MV-4-11 (cell line): ENCODE results near the gene ZDHHC6.
"Not testable (repeated sequence)": the region's sequence is repeated elsewhere in the genome, so short reads cannot be mapped to it uniquely, and the experiment has no call there.

Source experiments
- DNase-seq: peaks from one replicate; lab custom pipeline; 2025; lab: John Stamatoyannopoulos, UW

ZDHHC6 gene

DNA sequence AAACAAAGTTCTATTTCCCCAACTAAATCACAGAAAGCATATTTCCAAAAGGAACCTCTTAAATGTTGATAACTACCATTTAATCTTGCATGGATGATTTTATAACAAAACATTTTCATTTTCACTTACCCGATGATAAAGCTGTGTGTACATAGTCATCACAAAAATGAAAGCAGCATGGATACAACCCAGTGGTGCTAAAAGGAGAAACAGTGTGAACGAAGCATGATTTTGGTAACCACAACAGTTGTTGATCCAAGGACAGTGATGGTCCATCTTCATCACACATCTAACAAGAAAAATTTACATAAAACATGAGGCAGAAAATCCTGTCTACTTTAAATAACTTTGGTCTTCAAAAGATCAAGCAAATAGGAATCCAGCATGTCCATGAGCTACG lies 4.7 kb downstream of the ZDHHC6 start:
- no peak for DNase-seq

DNA sequence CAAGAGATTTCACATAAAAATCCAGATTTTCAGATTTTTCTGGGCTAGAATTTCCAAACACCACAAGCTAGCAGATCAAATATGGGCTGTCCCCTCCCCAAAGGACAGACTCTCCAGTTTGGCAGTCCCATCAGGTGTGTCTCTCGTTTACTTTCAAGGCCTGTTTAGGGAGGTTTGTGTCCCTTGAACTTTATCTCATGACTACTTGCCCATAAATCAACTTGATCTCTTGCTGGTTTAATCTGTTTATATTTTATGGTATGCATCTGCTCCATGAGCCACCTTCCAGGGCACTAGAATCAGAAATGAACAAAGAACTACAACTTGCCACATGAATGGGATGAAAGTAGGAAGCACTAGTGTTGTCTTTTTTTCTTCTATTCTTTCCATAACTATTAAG lies 5.2 kb downstream of the ZDHHC6 start:
- DNase-seq, result no peak

DNA sequence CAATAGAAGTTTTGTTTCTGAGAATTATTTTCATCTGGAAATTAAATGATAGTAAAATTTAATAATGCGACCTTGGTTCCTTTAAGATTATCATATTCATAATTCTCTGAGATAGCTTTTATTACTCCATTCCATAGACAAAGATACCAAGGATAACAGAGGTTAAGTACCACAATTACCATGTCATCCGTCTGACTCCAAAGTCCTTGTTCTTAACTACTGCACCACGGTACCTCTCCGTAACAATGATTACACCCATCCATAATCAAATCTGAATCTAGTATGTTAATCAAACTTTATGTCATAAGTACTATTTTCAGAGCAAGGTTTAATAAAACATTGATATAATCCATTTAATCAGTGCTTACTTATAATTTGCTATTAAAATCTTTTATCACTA lies 8.4 kb downstream of the ZDHHC6 start:
- DNase-seq, result no peak

DNA sequence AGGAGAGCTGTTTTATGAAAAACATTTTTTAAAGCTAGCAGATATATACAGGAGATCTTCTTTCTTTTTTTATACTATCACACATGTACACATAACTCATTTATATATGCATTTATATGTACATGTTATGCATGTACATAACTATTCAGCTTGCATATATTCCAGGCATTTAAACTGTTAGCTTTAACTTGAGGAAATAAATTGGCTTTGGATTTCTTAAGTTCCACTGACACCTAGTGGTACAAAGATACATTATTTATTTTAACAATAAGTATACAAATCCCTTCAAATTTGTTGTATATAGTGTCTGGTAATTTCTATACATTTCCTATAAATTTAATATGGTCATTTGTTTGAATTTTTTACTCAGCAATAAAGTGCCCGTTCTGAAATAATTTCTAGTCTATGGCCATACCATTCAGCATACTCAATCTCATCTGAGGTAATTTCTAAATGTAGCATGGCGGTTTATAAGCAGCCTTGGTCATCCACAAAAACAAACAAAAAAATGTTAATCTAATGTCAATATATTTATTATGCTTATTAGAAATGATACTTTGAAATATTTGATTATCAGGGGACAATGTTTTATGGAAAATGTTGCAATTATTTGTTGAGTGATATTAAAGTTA lies 11.6 kb downstream of the ZDHHC6 start:
- peak; percentile 57 for DNase-seq

DNA sequence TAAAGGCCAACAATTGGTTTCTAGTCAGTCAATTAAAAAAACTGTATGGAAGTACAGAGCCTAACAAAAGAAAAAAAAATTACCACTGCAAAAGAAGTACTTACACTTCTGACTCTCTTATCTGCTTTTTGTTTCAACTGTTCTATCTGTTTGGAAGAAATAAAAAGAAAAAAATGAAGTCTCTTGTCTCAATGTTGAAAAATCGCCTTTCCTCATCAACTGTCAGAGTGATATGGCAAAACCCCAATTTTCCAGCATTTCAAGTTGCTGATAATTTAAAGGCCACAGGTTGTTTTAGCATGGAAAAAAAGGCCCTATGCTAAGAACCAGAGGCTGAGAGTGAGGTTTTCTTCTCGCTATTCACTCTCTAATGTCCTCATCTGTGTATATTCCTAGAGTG lies 13.6 kb downstream of the ZDHHC6 start:
- DNase-seq, result no peak

DNA sequence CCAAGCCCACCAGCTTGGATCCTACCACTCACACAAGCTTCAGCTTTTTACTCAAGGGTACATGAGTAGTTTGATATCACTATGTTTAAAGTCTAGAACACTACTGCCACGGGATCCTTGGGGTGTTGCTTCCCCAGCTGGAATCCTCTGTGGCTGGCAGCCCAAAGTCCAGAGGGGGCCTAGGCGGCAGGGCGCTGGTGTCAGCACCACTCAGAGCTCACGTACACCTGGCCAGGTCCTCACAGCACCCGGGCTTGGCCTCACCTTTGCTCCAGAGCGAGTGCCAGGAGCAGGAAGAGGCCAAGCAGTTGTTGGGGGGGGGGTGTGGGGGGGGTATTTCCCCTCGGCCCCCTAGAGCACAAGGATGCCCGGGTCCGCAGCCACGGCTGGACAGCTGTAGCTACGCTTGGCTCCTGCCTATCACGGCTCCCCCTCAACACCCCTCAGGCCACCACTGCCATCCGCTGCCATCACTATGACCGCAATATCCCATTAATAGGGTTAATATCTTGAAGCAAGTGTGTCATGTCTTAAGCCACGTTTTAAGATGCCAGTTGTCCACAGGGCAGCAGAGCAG lies 17.0 kb downstream of the ZDHHC6 start:
- DNase-seq, result no peak

DNA sequence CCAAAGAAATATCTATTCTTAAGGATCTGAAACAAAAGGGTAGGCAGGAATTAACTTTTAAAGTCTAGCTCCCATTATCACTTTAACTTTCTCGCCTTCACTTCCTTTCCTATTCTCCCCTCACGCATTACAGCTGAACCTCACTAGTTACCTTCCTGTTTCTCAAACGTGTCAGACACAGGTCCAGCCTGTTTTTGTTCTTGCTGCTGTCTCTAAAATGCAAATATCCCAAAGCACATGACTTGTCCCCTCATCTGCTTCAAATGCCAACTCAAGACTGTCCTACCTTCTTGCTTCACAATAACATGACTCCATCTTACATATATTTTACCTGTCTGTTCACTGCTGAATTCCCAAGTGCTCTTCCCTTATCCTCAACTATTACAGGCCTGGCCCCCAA lies 17.6 kb downstream of the ZDHHC6 start:
- no peak for DNase-seq

DNA sequence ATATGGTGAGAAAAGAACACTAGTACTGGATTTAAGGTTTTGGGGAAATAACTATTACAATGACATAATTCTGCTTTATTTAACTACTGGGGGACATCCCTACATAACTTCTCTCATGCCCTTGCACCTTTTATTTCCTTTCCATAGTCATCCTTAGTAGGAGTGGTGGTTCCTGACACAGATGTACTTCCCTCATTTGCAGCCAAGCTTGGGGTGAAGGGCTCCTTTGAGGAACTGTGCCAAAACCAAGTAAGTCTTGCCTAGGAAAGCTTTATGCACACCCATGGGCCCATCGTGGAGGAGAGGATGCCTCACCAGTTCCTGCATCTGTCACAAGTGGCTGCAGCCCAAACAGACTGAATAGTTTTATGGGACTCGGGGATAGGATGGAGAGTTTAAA lies 20.6 kb downstream of the ZDHHC6 start:
- DNase-seq, result peak; percentile 22

DNA sequence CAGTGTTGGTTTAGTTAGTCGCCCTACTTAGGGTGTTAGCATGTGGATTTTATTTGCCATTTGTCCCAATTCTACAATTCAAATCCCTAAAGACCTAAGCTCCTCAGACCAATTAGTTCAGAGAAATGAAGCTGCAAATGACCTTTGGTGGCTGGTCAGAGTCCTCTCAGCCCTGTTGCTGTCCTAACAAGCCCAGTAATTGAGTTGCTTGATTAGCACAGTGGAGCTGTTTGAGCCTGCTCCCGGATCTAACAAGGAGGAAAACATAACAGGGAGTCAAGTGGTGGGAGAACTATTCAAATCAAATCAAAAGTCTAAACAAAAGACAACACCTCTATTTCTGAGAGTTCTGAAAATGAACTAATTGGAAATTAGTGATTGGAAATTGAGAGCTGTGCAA lies 22.1 kb downstream of the ZDHHC6 start:
- DNase-seq, result no peak

DNA sequence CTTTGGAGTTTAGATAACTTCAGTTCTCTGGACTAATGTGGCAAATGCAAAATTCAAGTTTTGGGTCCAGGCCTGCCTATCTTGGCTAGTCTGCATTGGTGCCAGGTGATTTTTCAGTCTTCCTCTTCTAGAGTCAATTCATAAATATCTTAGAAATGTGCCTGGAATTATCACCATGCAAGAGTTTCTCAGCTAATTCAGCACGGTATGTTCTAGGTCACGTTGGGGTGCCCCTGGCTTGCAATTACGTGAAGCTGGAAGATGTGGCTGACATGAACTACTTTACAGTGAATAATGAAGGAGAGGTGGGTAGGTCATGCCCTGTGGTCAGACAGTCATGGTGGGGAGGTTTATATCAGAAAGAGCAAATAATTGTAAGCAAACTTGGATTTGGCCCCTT lies 25.0 kb downstream of the ZDHHC6 start:
- DNase-seq, result no peak

DNA sequence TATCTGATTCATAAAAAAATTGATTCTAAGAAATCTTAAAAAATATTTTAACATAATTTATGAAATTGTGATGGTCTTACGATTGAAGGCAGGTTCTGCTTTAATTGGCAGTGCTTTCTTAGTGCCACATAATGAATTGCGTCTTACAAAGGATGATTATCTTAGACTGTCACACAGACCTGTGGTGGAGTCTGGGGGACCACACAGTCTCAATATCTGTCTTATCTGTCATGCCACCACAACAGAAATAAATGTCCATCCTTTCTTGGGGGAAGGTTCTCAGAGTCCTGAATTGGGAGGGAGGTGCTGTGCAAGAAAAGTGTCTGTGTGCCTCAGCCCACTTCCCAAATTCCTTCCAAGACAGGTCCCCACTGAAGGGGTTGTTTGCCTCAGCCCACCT lies 34.0 kb downstream of the ZDHHC6 start:
- no peak for DNase-seq

DNA sequence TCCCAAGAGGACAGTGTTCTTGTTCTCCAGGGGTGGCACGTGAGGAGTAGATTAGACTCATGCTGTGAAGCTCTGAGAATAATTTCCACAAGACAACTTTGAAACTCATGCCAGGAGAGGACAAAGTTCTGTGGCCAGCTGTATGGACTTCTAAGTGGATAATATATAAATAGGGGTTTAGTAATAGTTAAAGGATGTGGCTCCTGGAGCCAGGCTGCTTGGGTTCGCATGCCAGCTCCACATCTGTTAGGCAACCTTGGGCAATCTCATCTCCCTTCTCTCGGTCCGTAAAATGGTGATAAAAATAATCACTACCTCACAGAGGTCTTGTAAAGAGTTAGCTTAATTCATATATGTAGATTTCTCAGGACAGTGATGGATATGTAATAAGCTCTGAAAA lies 37.0 kb downstream of the ZDHHC6 start:
- no peak for DNase-seq

DNA sequence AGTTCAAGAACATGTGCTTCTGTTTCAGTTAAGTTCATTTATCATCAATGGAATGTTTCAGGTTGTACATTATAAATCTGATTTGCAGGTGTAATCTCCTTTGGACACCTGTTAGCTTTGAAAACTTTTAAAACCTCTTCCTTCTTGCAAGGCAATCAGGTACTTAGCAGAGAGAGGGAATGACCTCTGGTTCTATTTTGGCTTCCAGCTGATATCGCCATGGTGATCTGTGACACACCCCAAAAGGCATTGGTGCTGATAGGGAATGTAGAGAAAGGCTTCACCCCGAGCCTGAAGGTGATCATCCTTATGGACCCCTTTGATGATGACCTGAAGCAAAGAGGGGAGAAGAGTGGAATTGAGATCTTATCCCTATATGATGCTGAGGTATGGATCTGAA lies 37.4 kb downstream of the ZDHHC6 start:
- DNase-seq, result no peak

DNA sequence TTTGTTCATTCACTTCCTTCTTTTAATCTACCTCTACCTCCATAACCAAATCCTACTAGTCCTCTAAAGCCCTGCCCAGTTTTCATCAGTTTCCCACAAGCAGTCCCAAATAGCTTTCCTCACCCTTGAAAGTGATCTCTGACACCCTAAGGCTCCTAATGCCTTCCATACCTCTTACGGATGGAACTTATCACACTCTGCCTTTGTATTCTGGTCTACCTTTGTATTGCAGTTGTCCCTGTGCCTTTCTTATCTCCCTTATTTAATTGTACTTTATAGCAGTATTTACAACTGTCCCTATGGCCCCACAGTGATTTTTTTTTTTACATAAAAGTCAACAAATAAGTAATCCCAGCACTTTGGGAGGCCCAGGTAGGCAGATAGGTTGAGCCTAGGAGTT lies 39.0 kb downstream of the ZDHHC6 start:
- no peak for DNase-seq

DNA sequence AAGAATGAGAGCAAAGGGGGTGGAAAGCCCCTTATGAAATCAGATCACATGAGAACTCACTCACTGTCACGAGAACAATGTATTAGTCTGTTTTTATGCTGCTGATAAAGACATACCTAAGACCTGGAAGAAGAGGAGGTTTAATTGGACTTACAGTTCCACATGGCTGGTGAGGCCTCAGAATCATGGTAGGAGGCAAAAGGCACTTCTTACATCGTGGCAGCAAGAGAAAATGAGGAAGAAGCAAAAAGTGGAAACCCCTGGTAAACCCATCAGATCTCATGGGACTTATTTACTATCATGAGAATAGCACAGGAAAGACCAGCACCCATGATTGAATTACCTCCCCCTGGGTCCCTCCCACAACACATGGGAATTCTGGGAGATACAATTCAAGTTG lies 39.9 kb downstream of the ZDHHC6 start:
- DNase-seq, result not testable (repeated sequence)

DNA sequence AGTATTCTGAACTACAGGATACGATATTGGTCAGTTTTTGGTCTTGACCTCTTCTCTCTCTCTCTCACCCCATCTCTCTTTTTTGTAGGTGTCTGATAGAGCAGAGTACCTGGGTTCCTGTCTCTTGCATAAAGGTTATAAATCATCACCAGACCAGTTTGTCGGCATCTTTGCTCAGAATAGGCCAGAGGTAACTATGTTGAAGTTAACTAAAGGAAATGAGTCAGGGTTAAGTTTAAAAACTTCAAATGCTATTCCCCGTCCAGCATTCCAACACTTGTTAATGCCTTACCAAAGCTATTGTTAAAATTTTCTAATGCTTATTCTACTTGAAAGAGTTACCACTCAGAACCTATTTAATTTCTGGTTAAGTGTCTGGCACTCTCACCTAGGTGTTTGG lies 42.1 kb downstream of the ZDHHC6 start:
- DNase-seq, result no peak

DNA sequence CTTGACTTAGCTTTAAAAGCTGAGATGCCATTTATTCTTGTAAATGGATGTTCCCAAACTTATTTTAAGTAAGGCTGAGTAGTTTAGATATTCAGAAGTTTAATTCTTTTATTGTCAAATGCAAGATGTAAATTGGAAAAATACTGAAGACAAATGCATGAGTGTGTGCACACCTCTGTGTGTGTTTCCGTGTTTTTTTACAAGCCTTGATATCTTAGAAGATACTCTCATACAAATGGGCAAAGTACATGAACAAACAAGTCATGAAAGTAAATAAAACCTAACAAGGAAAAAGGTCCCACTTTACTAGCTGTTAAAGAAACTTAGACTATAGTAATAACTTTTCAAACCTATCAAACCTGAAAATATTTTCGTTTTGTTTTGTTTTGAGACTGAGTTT lies 43.8 kb downstream of the ZDHHC6 start:
- DNase-seq, result no peak

DNA sequence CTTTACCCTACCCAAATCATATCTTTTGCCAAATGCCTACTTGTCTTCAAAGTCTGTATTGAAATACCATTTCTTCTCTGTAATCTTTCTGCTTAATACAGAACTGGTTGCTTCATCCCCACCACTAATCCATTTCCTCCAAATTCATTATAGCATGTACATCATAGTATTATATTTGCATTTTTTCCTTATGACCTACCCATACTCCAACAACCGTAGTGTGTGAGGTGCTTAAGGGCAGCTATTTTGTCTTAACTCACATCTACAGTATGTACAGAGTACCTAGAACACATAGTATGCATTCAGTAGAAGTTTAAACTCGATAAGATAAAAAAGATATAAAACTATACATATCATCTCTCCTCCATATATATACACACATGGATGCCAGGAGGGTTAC lies 49.1 kb downstream of the ZDHHC6 start:
- no peak for DNase-seq

DNA sequence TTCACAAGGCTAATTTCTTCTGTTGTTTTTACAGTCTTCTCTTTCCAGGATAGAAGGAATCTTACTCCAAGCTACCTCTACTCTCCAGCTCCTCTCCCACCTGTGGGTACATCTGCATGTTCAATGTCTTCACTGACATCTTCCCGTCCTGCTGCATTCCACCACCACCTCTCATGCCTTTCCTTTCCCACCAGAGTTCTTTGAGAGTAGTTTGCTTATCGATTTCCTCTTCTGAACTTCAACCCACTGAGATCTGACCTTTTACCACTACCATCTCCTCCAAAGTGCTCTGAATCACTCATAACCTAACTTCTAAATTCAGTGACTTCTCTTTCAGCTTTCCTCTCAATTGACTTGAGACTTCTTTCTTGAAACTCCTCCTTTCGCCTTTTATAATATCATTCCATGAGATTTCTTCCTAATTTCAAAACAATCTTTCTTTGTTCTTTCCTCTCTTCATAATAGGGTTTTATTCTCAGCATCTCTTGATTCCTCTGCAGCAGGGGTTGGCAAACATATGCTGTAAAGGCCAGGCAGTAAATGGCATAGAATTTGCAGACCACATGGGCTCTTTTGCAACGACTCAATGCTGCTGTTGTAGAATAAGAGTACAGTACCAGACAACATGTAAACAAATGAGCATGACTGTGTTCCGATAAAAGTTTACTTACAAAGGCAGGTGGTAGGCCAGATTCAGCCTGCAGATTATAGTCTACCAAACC lies 50.7 kb downstream of the ZDHHC6 start:
- DNase-seq, result no peak

DNA sequence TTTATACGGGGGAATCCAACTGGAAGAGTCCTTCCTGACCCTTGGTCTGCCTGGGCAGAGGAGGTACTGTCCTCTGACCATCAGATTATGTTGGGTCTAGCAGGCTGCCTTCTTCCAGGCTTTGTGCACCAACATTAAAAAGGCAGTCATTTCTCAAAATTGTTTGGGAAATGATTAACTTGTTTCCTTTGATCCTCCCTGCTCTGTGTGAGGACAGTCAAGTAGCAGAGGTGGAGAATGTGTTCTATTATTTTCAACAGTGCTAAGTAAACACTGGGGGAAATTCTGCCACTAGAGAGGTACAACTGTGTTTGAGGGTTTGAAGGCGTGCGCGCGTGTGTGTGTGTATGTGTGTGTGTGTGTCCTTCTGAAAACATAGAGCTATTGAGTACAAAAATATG lies 52.2 kb downstream of the ZDHHC6 start:
- no peak for DNase-seq

DNA sequence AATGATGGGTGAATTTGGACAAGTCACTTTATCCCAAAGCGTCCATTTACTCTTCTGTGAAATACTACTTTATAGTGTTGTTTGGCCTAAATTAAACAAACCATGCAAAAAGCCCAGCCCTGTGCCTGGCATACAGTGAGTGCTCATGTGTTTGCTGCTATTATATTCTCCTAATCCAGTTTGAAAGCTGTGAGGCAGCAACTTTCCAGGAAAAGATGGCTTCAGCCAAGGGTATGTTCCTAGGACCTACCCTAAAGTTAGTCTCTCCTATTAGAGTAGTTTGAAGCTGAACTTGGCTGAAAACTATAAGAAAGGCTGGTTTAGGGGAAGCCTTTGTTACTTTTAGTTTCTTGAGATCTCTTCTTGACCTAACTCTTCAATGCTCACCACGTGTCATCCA lies 52.9 kb downstream of the ZDHHC6 start:
- DNase-seq, result no peak

DNA sequence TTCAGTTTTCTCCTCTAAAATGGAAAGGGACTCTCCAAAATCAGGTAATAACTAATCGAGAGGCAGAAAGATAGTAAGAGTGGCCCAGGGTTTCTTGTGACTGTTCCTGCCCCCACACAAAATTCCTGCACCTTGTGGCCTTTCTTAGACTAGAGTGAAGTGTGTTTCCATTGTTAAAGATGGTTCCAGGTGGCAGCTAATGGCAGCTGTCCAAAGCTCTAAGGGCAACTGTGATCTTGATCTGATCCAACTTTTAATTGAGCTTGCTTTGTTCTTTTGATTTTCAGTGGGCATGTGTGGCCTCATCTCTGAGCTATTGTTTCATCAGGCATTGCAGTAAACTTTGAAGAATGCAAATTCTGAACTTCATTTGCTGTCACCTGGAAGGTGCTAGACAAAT lies 53.4 kb downstream of the ZDHHC6 start:
- no peak for DNase-seq

DNA sequence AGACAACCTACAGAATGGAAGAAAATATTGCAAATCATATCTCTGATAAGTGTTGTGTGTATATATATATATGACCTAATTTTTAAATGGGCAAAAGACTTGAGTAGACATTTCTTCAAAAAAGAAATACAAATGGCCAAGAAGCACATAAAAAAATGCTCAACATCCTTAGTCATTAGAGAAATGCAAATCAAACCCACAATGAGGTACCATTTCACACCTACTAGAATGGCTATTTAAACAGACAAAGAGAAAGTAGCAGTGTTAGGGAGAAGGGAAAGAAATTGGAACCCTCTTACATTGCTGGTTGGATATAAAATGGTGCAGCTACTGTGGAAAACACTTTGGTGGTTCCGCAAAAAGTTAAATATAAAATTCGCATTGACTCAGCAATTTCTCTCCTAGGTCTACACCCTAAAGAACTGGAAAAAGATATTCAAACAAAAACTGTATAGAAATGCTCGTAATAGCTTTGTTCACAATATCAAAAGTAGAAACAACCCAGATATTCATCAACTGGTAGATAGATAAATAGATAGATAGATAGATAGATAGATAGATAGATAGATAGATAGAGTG lies 56.5 kb downstream of the ZDHHC6 start:
- no peak for DNase-seq
